Ovary (tissue), 3 donors: ENCODE measurements around the gene KIAA1217.

Source experiments
- EP300 ChIP-seq: sonication (generic); formaldehyde crosslinking; IDR thresholded peaks from one replicate; pipeline ENCODE4 v1.6.1; 2017; ENCODE audit warnings: antibody characterized with exemption
- POLR2A ChIP-seq: fragments of 450-650 bp; IDR thresholded peaks from one replicate; pipeline ENCODE4 v1.6.1; 2017; ENCODE audit warnings: antibody characterized with exemption, mild to moderate bottlenecking, moderate library complexity
- TF ChIP-seq, protein P1 (sequence below), 3 donors: fragments of 450-650 bp in 2 of 3; fragments of 200-600 bp in 1 of 3; IDR thresholded peaks; one replicate each; pipeline versions ENCODE4 v1.5.1 to v1.8.0; 2016 to 2022; ENCODE audit warnings: antibody characterized with exemption in 3 of 3, mild to moderate bottlenecking in 1 of 3
- donor health status: DM: no; HTN: no; CAD: no.

DNA sequence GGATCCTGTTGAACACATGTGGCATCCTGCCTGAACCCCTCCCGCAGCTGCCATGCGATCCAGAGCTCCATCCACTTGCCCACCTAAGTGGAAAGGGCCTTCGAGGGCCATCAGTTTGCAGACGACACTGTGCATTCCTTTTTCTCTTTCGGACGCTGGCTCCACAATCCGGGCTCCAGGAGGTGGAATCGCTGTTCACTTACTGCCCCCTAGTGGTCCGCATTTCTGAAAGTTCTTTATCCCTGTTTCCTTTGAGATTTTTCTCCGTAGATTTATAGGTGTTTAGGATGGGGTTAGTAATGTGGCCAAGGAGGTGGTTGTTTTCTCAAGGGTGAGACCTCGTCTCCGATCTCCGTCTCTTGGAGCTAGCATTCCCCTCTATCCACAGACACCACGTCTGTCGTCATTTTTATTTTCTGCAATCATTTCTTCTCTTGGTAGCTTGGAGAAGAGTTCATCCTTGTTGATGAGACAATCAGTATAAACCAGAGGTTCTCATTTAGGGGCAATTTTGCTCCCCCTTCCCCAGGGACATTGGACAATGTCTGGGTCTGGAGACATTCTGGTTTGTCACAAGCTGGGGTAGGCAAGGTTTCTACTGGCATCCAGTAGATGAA is 310.2 kb downstream of the KIAA1217 start:
- TF ChIP-seq POLR2A = no peak
- TF ChIP-seq, protein P1, sequence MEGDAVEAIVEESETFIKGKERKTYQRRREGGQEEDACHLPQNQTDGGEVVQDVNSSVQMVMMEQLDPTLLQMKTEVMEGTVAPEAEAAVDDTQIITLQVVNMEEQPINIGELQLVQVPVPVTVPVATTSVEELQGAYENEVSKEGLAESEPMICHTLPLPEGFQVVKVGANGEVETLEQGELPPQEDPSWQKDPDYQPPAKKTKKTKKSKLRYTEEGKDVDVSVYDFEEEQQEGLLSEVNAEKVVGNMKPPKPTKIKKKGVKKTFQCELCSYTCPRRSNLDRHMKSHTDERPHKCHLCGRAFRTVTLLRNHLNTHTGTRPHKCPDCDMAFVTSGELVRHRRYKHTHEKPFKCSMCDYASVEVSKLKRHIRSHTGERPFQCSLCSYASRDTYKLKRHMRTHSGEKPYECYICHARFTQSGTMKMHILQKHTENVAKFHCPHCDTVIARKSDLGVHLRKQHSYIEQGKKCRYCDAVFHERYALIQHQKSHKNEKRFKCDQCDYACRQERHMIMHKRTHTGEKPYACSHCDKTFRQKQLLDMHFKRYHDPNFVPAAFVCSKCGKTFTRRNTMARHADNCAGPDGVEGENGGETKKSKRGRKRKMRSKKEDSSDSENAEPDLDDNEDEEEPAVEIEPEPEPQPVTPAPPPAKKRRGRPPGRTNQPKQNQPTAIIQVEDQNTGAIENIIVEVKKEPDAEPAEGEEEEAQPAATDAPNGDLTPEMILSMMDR (IDR thresholded peaks at IDR 0.05) = peak; percentile 67 to 82 (median 71)
- TF ChIP-seq EP300 = no peak
